HEK293 (cell line): Measurements from ENCODE around the gene NAP1L1.

Experiments
- CTCF ChIA-PET: fragments of 350-600 bp; formaldehyde crosslinking; extraction: SDS; loops from one replicate; lab custom pipeline; 2021; ENCODE audit warnings: antibody characterized with exemption; lab: Yijun Ruan, JAX
- POLR2A ChIA-PET: fragments of 300-600 bp; formaldehyde crosslinking; extraction: SDS; loops from one replicate; lab custom pipeline; 2020; ENCODE audit warnings: antibody characterized with exemption, inconsistent platforms; lab: Yijun Ruan, JAX
- H3K27ac ChIP-seq: fragments of 200-500 bp; sonication (Bioruptor generic); 2 replicates; pipeline ENCODE4 v1.5.1; 2014; ENCODE audit warnings: low read depth, low read length, control low read depth, inconsistent platforms; ENCODE audit errors: extremely low read depth
- H3K36me3 ChIP-seq, 2 experiments: fragments of 200-500 bp in 1 of 2; sonication (Bioruptor generic) in 1 of 2; 1 replicate in 1 of 2; 2 replicates in 1 of 2; pipeline ENCODE4 v1.5.1; 2014 to 2017; ENCODE audit warnings: inconsistent platforms in 2 of 2, low read length in 2 of 2; ENCODE audit not compliant: control insufficient read depth in 2 of 2, insufficient read depth in 1 of 2
- H3K4me1 ChIP-seq: fragments of 200-500 bp; sonication (Bioruptor generic); 2 replicates; pipeline ENCODE4 v1.5.1; 2014; ENCODE audit warnings: mild to moderate bottlenecking, low read length, inconsistent platforms; ENCODE audit not compliant: control insufficient read depth, insufficient read depth
- H3K4me3 ChIP-seq: 2 replicates; pipeline ENCODE4 v1.5.1; 2011; ENCODE audit warnings: low read depth, mild to moderate bottlenecking, control low read depth, low read length, moderate library complexity
- H3K9me3 ChIP-seq: fragments of 200-500 bp; sonication (Bioruptor generic); 2 replicates; pipeline ENCODE4 v1.5.1; 2014; ENCODE audit warnings: low read depth, low read length, inconsistent platforms; ENCODE audit not compliant: control insufficient read depth, insufficient read depth
- GLIS1 ChIP-seq: fragments of 450-650 bp; formaldehyde crosslinking; IDR thresholded peaks from 2 replicates; pipeline ENCODE4 v1.5.1; 2016; ENCODE audit warnings: missing biosample characterization, missing genetic modification characterization
- KLF16 ChIP-seq: fragments of 450-650 bp; formaldehyde crosslinking; IDR thresholded peaks from 2 replicates; pipeline ENCODE4 v1.5.1; 2017; ENCODE audit warnings: missing biosample characterization, missing genetic modification characterization
- MEIS1 ChIP-seq: sonication (generic); formaldehyde crosslinking; IDR thresholded peaks from 2 replicates; pipeline ENCODE4 v1.8.1; 2022; ENCODE audit warnings: missing genetic modification reagents, mild to moderate bottlenecking, borderline replicate concordance
- MYNN ChIP-seq: fragments of 450-650 bp; formaldehyde crosslinking; IDR thresholded peaks from 2 replicates; pipeline ENCODE4 v1.5.1; 2016; ENCODE audit warnings: missing biosample characterization, missing genetic modification characterization, borderline replicate concordance
- PRDM1 ChIP-seq: fragments of 450-650 bp; formaldehyde crosslinking; IDR thresholded peaks from 2 replicates; pipeline ENCODE4; 2016; ENCODE audit warnings: missing biosample characterization, missing genetic modification characterization
- SALL2 ChIP-seq: fragments of 450-650 bp; formaldehyde crosslinking; IDR thresholded peaks from 2 replicates; pipeline ENCODE4 v1.5.0; 2017; ENCODE audit warnings: missing biosample characterization, mild to moderate bottlenecking, missing genetic modification characterization, borderline replicate concordance
- SP2 ChIP-seq: fragments of 450-650 bp; formaldehyde crosslinking; IDR thresholded peaks from 2 replicates; pipeline ENCODE4 v1.5.1; 2016; ENCODE audit warnings: missing biosample characterization, missing genetic modification characterization
- SP7 ChIP-seq: fragments of 450-650 bp; formaldehyde crosslinking; IDR thresholded peaks from 2 replicates; pipeline ENCODE4 v1.5.1; 2016; ENCODE audit warnings: missing biosample characterization, missing genetic modification characterization
- ZBTB8A ChIP-seq: fragments of 450-650 bp; formaldehyde crosslinking; IDR thresholded peaks from 2 replicates; pipeline ENCODE4 v1.5.1; 2016; ENCODE audit warnings: missing biosample characterization, missing genetic modification characterization
- ZNF132 ChIP-seq: fragments of 450-650 bp; formaldehyde crosslinking; IDR thresholded peaks from 2 replicates; pipeline ENCODE4 v1.5.1; 2017; ENCODE audit warnings: missing biosample characterization, missing genetic modification characterization, borderline replicate concordance
- ZNF175 ChIP-seq: fragments of 450-650 bp; formaldehyde crosslinking; IDR thresholded peaks from 2 replicates; pipeline ENCODE4 v1.5.1; 2016; ENCODE audit warnings: missing biosample characterization, missing genetic modification characterization
- ZNF19 ChIP-seq: fragments of 450-650 bp; formaldehyde crosslinking; IDR thresholded peaks from 2 replicates; pipeline ENCODE4; 2016; ENCODE audit warnings: missing biosample characterization, missing genetic modification characterization, low read depth
- ZNF302 ChIP-seq: fragments of 450-650 bp; formaldehyde crosslinking; IDR thresholded peaks from 2 replicates; pipeline ENCODE4 v1.5.1; 2016; ENCODE audit warnings: missing biosample characterization, missing genetic modification characterization, low read depth
- ZNF521 ChIP-seq: fragments of 450-650 bp; formaldehyde crosslinking; IDR thresholded peaks from 2 replicates; pipeline ENCODE4 v1.5.1; 2017; ENCODE audit warnings: missing biosample characterization, mild to moderate bottlenecking, missing genetic modification characterization
- ZNF571 ChIP-seq: fragments of 450-650 bp; formaldehyde crosslinking; IDR thresholded peaks from 2 replicates; pipeline ENCODE4 v1.5.0; 2017; ENCODE audit warnings: missing biosample characterization, missing genetic modification characterization
- ZNF600 ChIP-seq: fragments of 450-650 bp; formaldehyde crosslinking; IDR thresholded peaks from 2 replicates; pipeline ENCODE4 v1.5.1; 2016; ENCODE audit warnings: missing biosample characterization, missing genetic modification characterization
- ZNF777 ChIP-seq: fragments of 450-650 bp; formaldehyde crosslinking; IDR thresholded peaks from 2 replicates; pipeline ENCODE4 v1.5.1; 2017; ENCODE audit warnings: missing biosample characterization, missing genetic modification characterization, borderline replicate concordance
- ZNF791 ChIP-seq: fragments of 450-650 bp; formaldehyde crosslinking; IDR thresholded peaks from 2 replicates; pipeline ENCODE4 v1.5.1; 2016; ENCODE audit warnings: missing biosample characterization, missing genetic modification characterization
- ZNF837 ChIP-seq: fragments of 450-650 bp; formaldehyde crosslinking; IDR thresholded peaks from 2 replicates; pipeline ENCODE4 v1.5.1; 2016; ENCODE audit warnings: missing biosample characterization, missing genetic modification characterization
- TF ChIP-seq, protein P1 (sequence below): fragments of 450-650 bp; formaldehyde crosslinking; IDR thresholded peaks from 2 replicates; pipeline ENCODE4 v1.5.1; 2016; ENCODE audit warnings: missing biosample characterization, missing genetic modification characterization
- TF ChIP-seq, protein P2 (sequence below): fragments of 450-650 bp; formaldehyde crosslinking; IDR thresholded peaks from 2 replicates; pipeline ENCODE4 v1.5.1; 2016; ENCODE audit warnings: missing biosample characterization, missing genetic modification characterization, low read depth
- TF ChIP-seq, protein P3 (sequence below): fragments of 450-650 bp; formaldehyde crosslinking; IDR thresholded peaks from 2 replicates; pipeline ENCODE4 v1.5.1; 2016; ENCODE audit warnings: missing biosample characterization, missing genetic modification characterization, borderline replicate concordance
- TF ChIP-seq, protein P4 (sequence below): fragments of 450-650 bp; formaldehyde crosslinking; IDR thresholded peaks from 2 replicates; pipeline ENCODE4 v1.5.1; 2016; ENCODE audit warnings: missing biosample characterization, missing genetic modification characterization
- TF ChIP-seq, protein P5 (sequence below): fragments of 450-650 bp; formaldehyde crosslinking; IDR thresholded peaks from 2 replicates; pipeline ENCODE4 v1.5.1; 2016; ENCODE audit warnings: missing biosample characterization, missing genetic modification characterization
- TF ChIP-seq, protein P6 (sequence below): fragments of 450-650 bp; formaldehyde crosslinking; conservative IDR thresholded peaks from 2 replicates; pipeline ENCODE4 v1.5.1; 2016; ENCODE audit warnings: low read depth, missing biosample characterization, missing genetic modification characterization

NAP1L1 gene

DNA sequence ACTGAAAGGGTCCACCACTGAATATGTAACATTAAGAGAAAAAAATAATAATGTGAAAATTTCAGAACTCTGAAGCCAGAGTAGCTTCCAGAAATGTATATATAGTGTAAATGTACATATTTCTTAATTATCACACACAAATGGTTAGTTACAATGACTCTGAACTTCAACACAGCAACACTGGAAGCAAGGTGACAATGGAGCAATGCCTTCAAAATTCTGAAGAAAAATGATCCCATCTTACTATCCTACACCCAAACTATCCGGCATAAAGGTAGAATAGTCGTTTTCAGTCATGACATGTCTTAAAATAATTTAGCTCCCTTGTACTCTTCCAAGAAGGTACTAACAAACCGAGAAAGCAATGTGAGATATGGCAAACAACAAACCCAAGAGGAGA is 11.9 kb downstream of the NAP1L1 start:
- ChIA-PET CTCF (no interaction called here), POLR2A (interaction anchor here (0.7 kb wide), 1 partner anchor 549 kb away, joined by 7 read pairs; no protein-coding TSS in a partner anchor)
- no peak overlapping the region for H3K4me3 ChIP-seq
- H3K27ac ChIP-seq: no peak overlapping the region
- no peaks in the 10 kb centered on the region for H3K4me1 ChIP-seq
- H3K9me3 ChIP-seq: no peaks in the 10 kb centered on the region
- TF ChIP-seq SALL2 (tag by site-specific recombination) (no peak), SP7 (tag by site-specific recombination) (no peak), ZNF19 (tag by site-specific recombination) (no peak), MEIS1 (no peak), ZNF132 (tag by site-specific recombination) (no peak), ZNF521 (no peak), ZNF600 (no peak), ZBTB8A (no peak), PRDM1 (tag by site-specific recombination) (no peak), ZNF571 (tag by site-specific recombination) (no peak), ZNF777 (tag by site-specific recombination) (no peak), GLIS1 (tag by site-specific recombination) (no peak), ZNF175 (no peak), SP2 (tag by site-specific recombination) (no peak), KLF16 (tag by site-specific recombination) (no peak), ZNF302 (no peak), ZNF837 (tag by site-specific recombination) (no peak), ZNF791 (tag by site-specific recombination) (no peak)
- TF ChIP-seq, protein P1, sequence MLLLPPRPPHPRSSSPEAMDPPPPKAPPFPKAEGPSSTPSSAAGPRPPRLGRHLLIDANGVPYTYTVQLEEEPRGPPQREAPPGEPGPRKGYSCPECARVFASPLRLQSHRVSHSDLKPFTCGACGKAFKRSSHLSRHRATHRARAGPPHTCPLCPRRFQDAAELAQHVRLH: no peak
- TF ChIP-seq, protein P2, sequence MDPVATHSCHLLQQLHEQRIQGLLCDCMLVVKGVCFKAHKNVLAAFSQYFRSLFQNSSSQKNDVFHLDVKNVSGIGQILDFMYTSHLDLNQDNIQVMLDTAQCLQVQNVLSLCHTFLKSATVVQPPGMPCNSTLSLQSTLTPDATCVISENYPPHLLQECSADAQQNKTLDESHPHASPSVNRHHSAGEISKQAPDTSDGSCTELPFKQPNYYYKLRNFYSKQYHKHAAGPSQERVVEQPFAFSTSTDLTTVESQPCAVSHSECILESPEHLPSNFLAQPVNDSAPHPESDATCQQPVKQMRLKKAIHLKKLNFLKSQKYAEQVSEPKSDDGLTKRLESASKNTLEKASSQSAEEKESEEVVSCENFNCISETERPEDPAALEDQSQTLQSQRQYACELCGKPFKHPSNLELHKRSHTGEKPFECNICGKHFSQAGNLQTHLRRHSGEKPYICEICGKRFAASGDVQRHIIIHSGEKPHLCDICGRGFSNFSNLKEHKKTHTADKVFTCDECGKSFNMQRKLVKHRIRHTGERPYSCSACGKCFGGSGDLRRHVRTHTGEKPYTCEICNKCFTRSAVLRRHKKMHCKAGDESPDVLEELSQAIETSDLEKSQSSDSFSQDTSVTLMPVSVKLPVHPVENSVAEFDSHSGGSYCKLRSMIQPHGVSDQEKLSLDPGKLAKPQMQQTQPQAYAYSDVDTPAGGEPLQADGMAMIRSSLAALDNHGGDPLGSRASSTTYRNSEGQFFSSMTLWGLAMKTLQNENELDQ (tag by site-specific recombination): no peak
- TF ChIP-seq, all 188 proteins: peak for 0
- peaks cover 16 to 59% of the 10 kb centered on the region in 2 experiments for H3K36me3 ChIP-seq

DNA sequence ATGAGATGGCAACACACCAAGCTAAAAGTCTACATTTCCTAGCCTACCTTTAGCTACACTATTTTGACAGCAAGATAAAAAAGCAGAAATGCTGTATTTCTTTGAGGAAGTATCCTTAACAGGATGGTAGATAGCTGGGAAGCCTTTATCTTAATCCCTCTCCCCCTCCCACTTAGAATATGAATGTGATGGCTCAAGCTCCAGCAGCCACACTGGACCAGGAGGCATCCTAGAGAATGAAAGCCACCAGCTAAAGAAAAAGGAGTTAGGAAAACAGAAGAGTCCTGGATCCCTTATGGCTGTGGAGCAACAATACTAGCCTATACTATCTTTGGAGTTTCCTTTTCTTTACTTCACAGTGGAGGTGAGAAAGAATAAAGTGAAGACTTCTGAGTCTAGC is 15.1 kb downstream of the NAP1L1 start:
- Histone ChIP-seq H3K4me3 (no peak overlapping the region), H3K4me1 (no peaks in the 10 kb centered on the region), H3K27ac (no peak overlapping the region), H3K9me3 (no peaks in the 10 kb centered on the region), H3K36me3 (peaks cover 43 to 85% of the 10 kb centered on the region in 2 experiments)
- ChIA-PET POLR2A (interaction anchor here (0.6 kb wide), 1 partner anchor 135 kb away, joined by 4 read pairs; no protein-coding TSS in a partner anchor), CTCF (interaction anchor here (0.7 to 1.1 kb wide), 2 partner anchors 12 to 57 kb away, joined by 3 to 7 read pairs; no protein-coding TSS in a partner anchor)
- TF ChIP-seq, protein P3, sequence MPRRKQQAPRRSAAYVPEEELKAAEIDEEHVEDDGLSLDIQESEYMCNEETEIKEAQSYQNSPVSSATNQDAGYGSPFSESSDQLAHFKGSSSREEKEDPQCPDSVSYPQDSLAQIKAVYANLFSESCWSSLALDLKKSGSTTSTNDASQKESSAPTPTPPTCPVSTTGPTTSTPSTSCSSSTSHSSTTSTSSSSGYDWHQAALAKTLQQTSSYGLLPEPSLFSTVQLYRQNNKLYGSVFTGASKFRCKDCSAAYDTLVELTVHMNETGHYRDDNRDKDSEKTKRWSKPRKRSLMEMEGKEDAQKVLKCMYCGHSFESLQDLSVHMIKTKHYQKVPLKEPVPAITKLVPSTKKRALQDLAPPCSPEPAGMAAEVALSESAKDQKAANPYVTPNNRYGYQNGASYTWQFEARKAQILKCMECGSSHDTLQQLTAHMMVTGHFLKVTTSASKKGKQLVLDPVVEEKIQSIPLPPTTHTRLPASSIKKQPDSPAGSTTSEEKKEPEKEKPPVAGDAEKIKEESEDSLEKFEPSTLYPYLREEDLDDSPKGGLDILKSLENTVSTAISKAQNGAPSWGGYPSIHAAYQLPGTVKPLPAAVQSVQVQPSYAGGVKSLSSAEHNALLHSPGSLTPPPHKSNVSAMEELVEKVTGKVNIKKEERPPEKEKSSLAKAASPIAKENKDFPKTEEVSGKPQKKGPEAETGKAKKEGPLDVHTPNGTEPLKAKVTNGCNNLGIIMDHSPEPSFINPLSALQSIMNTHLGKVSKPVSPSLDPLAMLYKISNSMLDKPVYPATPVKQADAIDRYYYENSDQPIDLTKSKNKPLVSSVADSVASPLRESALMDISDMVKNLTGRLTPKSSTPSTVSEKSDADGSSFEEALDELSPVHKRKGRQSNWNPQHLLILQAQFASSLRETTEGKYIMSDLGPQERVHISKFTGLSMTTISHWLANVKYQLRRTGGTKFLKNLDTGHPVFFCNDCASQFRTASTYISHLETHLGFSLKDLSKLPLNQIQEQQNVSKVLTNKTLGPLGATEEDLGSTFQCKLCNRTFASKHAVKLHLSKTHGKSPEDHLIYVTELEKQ (tag by site-specific recombination): no peak
- TF ChIP-seq, protein P4, sequence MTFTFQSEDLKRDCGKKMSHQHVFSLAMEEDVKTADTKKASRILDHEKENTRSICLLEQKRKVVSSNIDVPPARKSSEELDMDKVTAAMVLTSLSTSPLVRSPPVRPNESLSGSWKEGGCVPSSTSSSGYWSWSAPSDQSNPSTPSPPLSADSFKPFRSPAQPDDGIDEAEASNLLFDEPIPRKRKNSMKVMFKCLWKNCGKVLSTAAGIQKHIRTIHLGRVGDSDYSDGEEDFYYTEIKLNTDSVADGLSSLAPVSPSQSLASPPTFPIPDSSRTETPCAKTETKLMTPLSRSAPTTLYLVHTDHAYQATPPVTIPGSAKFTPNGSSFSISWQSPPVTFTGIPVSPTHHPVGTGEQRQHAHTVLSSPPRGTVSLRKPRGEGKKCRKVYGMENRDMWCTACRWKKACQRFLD (tag by site-specific recombination): no peak
- TF ChIP-seq, protein P5, sequence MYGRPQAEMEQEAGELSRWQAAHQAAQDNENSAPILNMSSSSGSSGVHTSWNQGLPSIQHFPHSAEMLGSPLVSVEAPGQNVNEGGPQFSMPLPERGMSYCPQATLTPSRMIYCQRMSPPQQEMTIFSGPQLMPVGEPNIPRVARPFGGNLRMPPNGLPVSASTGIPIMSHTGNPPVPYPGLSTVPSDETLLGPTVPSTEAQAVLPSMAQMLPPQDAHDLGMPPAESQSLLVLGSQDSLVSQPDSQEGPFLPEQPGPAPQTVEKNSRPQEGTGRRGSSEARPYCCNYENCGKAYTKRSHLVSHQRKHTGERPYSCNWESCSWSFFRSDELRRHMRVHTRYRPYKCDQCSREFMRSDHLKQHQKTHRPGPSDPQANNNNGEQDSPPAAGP (tag by site-specific recombination): no peak
- TF ChIP-seq ZNF175 (no peak), GLIS1 (tag by site-specific recombination) (no peak), MYNN (tag by site-specific recombination) (no peak)
- TF ChIP-seq, protein P6, sequence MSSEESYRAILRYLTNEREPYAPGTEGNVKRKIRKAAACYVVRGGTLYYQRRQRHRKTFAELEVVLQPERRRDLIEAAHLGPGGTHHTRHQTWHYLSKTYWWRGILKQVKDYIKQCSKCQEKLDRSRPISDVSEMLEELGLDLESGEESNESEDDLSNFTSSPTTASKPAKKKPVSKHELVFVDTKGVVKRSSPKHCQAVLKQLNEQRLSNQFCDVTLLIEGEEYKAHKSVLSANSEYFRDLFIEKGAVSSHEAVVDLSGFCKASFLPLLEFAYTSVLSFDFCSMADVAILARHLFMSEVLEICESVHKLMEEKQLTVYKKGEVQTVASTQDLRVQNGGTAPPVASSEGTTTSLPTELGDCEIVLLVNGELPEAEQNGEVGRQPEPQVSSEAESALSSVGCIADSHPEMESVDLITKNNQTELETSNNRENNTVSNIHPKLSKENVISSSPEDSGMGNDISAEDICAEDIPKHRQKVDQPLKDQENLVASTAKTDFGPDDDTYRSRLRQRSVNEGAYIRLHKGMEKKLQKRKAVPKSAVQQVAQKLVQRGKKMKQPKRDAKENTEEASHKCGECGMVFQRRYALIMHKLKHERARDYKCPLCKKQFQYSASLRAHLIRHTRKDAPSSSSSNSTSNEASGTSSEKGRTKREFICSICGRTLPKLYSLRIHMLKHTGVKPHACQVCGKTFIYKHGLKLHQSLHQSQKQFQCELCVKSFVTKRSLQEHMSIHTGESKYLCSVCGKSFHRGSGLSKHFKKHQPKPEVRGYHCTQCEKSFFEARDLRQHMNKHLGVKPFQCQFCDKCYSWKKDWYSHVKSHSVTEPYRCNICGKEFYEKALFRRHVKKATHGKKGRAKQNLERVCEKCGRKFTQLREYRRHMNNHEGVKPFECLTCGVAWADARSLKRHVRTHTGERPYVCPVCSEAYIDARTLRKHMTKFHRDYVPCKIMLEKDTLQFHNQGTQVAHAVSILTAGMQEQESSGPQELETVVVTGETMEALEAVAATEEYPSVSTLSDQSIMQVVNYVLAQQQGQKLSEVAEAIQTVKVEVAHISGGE (tag by site-specific recombination): no peak
